ENCODE results near the gene ATF6.

DNA sequence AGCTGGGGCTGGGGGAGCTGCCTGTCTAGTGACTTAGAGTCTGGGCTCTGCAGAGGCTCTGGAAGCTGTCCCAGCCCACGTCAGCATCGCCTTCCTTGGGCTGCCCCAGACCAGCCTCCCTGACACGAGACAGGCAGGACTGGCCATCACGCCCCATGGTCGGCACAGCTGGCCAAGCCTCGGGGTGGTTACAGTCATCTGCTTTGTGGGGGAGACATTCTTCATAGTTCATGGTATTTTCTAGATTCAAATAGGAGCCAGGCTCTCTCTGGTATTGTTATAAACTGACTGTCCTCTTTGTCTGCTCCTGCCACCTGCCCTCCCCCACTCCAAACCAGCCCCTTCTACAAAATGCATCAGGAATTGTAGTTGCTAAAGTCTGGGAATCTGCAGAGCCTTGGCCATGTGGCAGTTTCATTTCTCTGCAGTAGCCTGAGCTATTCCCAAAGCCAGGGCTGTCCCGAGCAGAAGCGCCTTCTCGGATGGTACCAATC lies 228.1 kb downstream of the ATF6 start:
- TF ChIP-seq, protein P1, sequence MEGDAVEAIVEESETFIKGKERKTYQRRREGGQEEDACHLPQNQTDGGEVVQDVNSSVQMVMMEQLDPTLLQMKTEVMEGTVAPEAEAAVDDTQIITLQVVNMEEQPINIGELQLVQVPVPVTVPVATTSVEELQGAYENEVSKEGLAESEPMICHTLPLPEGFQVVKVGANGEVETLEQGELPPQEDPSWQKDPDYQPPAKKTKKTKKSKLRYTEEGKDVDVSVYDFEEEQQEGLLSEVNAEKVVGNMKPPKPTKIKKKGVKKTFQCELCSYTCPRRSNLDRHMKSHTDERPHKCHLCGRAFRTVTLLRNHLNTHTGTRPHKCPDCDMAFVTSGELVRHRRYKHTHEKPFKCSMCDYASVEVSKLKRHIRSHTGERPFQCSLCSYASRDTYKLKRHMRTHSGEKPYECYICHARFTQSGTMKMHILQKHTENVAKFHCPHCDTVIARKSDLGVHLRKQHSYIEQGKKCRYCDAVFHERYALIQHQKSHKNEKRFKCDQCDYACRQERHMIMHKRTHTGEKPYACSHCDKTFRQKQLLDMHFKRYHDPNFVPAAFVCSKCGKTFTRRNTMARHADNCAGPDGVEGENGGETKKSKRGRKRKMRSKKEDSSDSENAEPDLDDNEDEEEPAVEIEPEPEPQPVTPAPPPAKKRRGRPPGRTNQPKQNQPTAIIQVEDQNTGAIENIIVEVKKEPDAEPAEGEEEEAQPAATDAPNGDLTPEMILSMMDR (IDR thresholded peaks at IDR 0.05; ENCODE audit: low read length): no peak
- TF ChIP-seq EZH2 (optimal IDR thresholded peaks at IDR 0.05; ENCODE audit: low read depth, low read length) (no peak), EZH2phosphoT487 (IDR thresholded peaks at IDR 0.05; ENCODE audit: low read length) (no peak)

Measured in MM.1S (cell line).